ENCODE data around the gene RAPGEF2. TPM values are rescaled to one million over a fixed set of nuclear protein-coding genes. Genes with fewer than 3 reads are reported as not detected.

Gene RAPGEF2
- total and polyA plus RNA-seq, 2 donors from 2014 or later = 6.9 to 50.6 TPM

- DNase-seq (no peak), FAIRE-seq (no peak)
- H3K9ac ChIP-seq (ENCODE audit: low read length in 3 of 3) = no peak overlapping the region
- intact Hi-C loops (cut with DNase I) = no loop called here
- peaks cover 0 to 8% (median 0%) of the 10 kb centered on the region in 3 donors for H3K4me1 ChIP-seq (ENCODE audit: control insufficient read depth in 2 of 3, insufficient read depth in 2 of 3, low read depth in 1 of 3, low read length in 3 of 3)
- no peak overlapping the region for H3K27ac ChIP-seq (ENCODE audit: low read depth in 2 of 2, low read length in 2 of 2)
- H3K36me3 ChIP-seq (ENCODE audit: control insufficient read depth in 2 of 3, insufficient read depth in 3 of 3, low read length in 3 of 3) = no peaks in the 10 kb centered on the region
- TF ChIP-seq CTCF (IDR thresholded peaks at IDR 0.05; ENCODE audit: borderline replicate concordance, extremely low read depth, insufficient read depth) = no peak
- H3K4me3 ChIP-seq (ENCODE audit: low read length in 3 of 3) = no peak overlapping the region
- H3K27me3 ChIP-seq (ENCODE audit: control insufficient read depth, insufficient read depth, low read length) = no peaks in the 10 kb centered on the region
- no peaks in the 10 kb centered on the region for H3K9me3 ChIP-seq (ENCODE audit: control insufficient read depth in 2 of 3, insufficient read depth in 1 of 3, low read length in 3 of 3)
Measured at GRCh38 chr4:159134429-159134828, 31.6 kb downstream of the RAPGEF2 start.

GRCh38 chr4:159137176-159137575 is 34.3 kb downstream of the RAPGEF2 start:
- H3K4me3 ChIP-seq (ENCODE audit: low read length in 3 of 3) = no peak overlapping the region
- no peaks in the 10 kb centered on the region for H3K27me3 ChIP-seq (ENCODE audit: control insufficient read depth, insufficient read depth, low read length)
- peaks cover 0 to 8% (median 4%) of the 10 kb centered on the region in 3 donors for H3K4me1 ChIP-seq (ENCODE audit: control insufficient read depth in 2 of 3, insufficient read depth in 2 of 3, low read depth in 1 of 3, low read length in 3 of 3)
- H3K27ac ChIP-seq (ENCODE audit: low read depth in 2 of 2, low read length in 2 of 2) = no peak overlapping the region
- TF ChIP-seq CTCF (IDR thresholded peaks at IDR 0.05; ENCODE audit: borderline replicate concordance, extremely low read depth, insufficient read depth) = no peak
- intact Hi-C loops (cut with DNase I) = no loop called here
- no peak for DNase-seq
- FAIRE-seq = no peak
- H3K9ac ChIP-seq (ENCODE audit: low read length in 3 of 3) = no peak overlapping the region
- no peaks in the 10 kb centered on the region for H3K9me3 ChIP-seq (ENCODE audit: control insufficient read depth in 2 of 3, insufficient read depth in 1 of 3, low read length in 3 of 3)
- no peaks in the 10 kb centered on the region for H3K36me3 ChIP-seq (ENCODE audit: control insufficient read depth in 2 of 3, insufficient read depth in 3 of 3, low read length in 3 of 3)

- Histone ChIP-seq H3K27ac (ENCODE audit: low read depth in 2 of 2, low read length in 2 of 2) (no peak overlapping the region), H3K36me3 (ENCODE audit: control insufficient read depth in 2 of 3, insufficient read depth in 3 of 3, low read length in 3 of 3) (no peaks in the 10 kb centered on the region), H3K4me1 (ENCODE audit: control insufficient read depth in 2 of 3, insufficient read depth in 2 of 3, low read depth in 1 of 3, low read length in 3 of 3) (peaks cover 0 to 8% (median 4%) of the 10 kb centered on the region in 3 donors), H3K4me3 (ENCODE audit: low read length in 3 of 3) (no peak overlapping the region), H3K9ac (ENCODE audit: low read length in 3 of 3) (no peak overlapping the region), H3K9me3 (ENCODE audit: control insufficient read depth in 2 of 3, insufficient read depth in 1 of 3, low read length in 3 of 3) (no peaks in the 10 kb centered on the region), H3K27me3 (ENCODE audit: control insufficient read depth, insufficient read depth, low read length) (no peaks in the 10 kb centered on the region)
- intact Hi-C loops (cut with DNase I) = no loop called here
- no peak for DNase-seq
- FAIRE-seq = no peak
- TF ChIP-seq CTCF (IDR thresholded peaks at IDR 0.05; ENCODE audit: borderline replicate concordance, extremely low read depth, insufficient read depth) = no peak
Measured at GRCh38 chr4:159138436-159138835, 35.6 kb downstream of the RAPGEF2 start.

- Histone ChIP-seq H3K36me3 (ENCODE audit: control insufficient read depth in 2 of 3, insufficient read depth in 3 of 3, low read length in 3 of 3) (no peaks in the 10 kb centered on the region), H3K27me3 (ENCODE audit: control insufficient read depth, insufficient read depth, low read length) (no peaks in the 10 kb centered on the region), H3K9me3 (ENCODE audit: control insufficient read depth in 2 of 3, insufficient read depth in 1 of 3, low read length in 3 of 3) (no peaks in the 10 kb centered on the region), H3K9ac (ENCODE audit: low read length in 3 of 3) (no peak overlapping the region), H3K27ac (ENCODE audit: low read depth in 2 of 2, low read length in 2 of 2) (no peak overlapping the region), H3K4me1 (ENCODE audit: control insufficient read depth in 2 of 3, insufficient read depth in 2 of 3, low read depth in 1 of 3, low read length in 3 of 3) (peaks cover 0 to 12% (median 4%) of the 10 kb centered on the region in 3 donors), H3K4me3 (ENCODE audit: low read length in 3 of 3) (no peak overlapping the region)
- no peak for TF ChIP-seq CTCF (IDR thresholded peaks at IDR 0.05; ENCODE audit: borderline replicate concordance, extremely low read depth, insufficient read depth)
- intact Hi-C loops (cut with DNase I) = no loop called here
- FAIRE-seq (no peak), DNase-seq (no peak)
Measured at GRCh38 chr4:159141193-159141592, 38.3 kb downstream of the RAPGEF2 start.

Measured in kidney (tissue), 14 donors.